Measurements from ENCODE around the gene SLC2A2.

DNA sequence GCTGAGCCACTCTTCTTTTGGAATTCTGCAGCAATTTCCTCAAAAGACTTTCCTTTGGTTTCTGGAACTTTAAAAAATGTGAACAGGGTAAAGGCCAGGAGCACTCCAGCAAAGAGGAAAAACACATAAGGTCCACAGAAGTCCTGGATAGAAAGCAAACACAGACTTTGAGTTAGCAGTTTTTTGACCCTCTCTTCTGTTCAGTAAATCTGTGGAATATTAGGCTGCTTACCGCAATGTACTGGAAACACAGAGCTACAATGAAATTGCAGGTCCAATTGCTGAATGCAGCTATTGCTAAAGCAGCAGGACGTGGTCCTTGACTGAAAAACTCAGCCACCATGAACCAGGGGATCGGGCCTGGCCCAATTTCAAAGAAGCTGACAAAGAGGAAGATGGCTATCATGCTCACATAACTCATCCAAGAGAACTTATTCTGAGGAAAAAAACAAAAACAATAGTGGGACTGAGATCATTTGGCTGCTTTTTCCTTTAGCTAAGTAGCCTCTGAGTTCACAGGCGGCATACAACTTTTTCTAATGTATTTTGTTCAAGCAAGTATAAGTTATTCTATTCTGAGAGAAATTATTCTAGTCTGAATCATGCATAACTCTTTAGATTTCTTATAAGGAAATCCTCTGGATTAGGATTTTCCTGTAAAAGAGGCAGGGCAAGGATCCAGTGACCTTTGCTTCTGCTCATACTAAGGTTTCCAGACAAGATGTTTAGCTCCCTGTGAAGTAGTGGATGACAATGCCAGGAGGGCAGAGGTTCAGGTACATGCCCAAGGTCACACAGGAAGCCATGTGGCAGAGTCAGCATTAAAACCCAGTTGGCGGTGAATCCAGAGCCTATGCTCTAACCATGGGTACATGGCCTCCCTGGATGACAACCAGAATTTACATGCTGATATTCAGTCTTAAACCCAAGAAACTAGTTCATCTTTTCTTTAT lies 28.3 kb downstream of the SLC2A2 start:
- TF ChIP-seq, protein P1, sequence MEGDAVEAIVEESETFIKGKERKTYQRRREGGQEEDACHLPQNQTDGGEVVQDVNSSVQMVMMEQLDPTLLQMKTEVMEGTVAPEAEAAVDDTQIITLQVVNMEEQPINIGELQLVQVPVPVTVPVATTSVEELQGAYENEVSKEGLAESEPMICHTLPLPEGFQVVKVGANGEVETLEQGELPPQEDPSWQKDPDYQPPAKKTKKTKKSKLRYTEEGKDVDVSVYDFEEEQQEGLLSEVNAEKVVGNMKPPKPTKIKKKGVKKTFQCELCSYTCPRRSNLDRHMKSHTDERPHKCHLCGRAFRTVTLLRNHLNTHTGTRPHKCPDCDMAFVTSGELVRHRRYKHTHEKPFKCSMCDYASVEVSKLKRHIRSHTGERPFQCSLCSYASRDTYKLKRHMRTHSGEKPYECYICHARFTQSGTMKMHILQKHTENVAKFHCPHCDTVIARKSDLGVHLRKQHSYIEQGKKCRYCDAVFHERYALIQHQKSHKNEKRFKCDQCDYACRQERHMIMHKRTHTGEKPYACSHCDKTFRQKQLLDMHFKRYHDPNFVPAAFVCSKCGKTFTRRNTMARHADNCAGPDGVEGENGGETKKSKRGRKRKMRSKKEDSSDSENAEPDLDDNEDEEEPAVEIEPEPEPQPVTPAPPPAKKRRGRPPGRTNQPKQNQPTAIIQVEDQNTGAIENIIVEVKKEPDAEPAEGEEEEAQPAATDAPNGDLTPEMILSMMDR (IDR thresholded peaks at IDR 0.05) = no peak
- TF ChIP-seq POLR2AphosphoS5 (IDR thresholded peaks at IDR 0.05) = no peak
- TF ChIP-seq POLR2A (IDR thresholded peaks at IDR 0.05) = no peak
- no peak for TF ChIP-seq EP300 (IDR thresholded peaks at IDR 0.05)

All from stomach (tissue), 4 donors.